Measurements from ENCODE around the gene UBTF.

The UBTF gene

GRCh38 chr17:44197980-44198720 is 21.3 kb downstream of the UBTF start:
- DNase-seq (ENCODE audit: low read depth in 2 of 2), result no peak

DNA sequence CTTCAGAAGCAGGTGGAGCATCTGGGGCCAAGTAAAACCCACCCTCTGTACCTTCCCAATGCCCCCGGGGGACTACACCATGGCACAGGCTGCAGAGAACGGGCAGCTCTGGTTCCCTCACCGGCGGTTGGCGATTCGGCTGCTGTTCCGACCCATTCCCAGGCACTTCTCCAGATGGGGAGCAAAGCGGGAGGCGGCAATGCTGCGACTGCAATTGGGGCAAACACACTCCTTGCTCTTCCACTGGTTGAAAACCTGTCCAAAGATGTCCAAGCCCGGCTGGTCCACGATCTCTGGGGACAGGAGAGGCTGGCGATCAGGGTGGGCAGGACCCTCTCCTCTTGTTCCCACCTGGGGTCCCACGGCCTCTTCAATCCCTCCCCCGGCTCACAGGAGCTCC is 22.4 kb downstream of the UBTF start:
- DNase-seq (ENCODE audit: low read depth in 2 of 2), result no peak

DNA sequence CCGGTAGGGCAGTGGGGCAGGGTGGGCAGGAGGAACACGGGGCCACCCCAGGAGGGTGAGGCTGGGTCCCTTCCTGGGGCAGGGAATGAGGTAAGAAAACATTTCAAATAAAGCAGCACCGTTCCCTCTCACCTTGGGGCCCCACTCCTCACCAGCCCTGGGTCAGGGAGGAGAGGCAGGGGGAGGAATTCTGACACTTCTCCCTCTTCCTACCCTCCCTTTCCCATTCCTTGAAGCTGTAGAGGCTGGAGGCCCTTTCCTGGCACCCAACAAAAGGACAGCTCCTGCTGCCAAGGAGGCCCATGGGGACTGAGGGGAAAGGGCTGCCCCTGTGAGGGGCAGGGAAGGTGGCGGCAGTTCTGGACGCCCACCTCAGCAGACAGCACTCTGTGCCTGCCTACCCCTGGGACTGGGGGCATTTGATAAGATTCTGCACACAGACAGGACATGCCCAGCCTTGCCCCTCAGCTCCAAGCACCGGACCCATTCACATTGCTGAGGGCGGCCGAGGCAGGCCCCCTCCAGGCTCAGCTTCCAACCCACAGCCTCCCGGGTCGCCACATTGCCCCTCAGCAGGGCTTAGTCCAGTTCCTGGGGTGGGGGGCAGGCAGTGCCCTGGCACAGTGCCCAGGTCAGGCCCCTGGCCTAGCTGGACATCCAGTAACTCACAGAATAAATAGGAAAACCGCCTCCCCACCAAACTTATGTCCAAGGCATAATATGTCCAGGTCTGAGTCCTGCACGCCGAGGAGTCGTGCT is 26.0 kb downstream of the UBTF start:
- no peak for DNase-seq (ENCODE audit: low read depth in 2 of 2)

GRCh38 chr17:44192750-44193149 is 26.7 kb downstream of the UBTF start:
- DNase-seq (ENCODE audit: low read depth in 2 of 2), result no peak

GRCh38 chr17:44191941-44192496 is 27.5 kb downstream of the UBTF start:
- DNase-seq (ENCODE audit: low read depth in 2 of 2), result no peak

DNA sequence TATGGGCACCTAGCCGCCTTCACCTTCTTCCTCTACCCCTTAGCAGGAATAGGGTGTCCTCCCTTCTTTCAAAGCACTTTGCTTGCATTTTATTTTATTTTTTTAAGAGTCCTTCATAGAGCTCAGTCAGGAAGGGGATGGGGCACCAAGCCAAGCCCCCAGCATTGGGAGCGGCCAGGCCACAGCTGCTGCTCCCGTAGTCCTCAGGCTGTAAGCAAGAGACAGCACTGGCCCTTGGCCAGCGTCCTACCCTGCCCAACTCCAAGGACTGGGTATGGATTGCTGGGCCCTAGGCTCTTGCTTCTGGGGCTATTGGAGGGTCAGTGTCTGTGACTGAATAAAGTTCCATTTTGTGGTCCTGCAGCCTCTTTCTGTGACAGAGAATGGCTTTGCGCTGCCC is 28.1 kb downstream of the UBTF start:
- DNase-seq (ENCODE audit: low read depth in 2 of 2), result no peak

- no peak for DNase-seq (ENCODE audit: low read depth in 2 of 2)
These were observed 29.0 kb downstream of the UBTF start for GRCh38 chr17:44190481-44190880.

GRCh38 chr17:44188576-44189403 is 30.7 kb downstream of the UBTF start:
- DNase-seq (ENCODE audit: low read depth in 2 of 2), result no peak

GRCh38 chr17:44187131-44187899 is 32.2 kb downstream of the UBTF start:
- no peak for DNase-seq (ENCODE audit: low read depth in 2 of 2)

- peak; percentile 99 for DNase-seq (ENCODE audit: low read depth in 2 of 2)
These were observed 33.0 kb downstream of the UBTF start, which contains the start of gene TMUB2 for GRCh38 chr17:44186307-44187130. TSS of gene TMUB2 (plus strand) at chr17:44186972. CDS start at chr17:44187709, 737 bp downstream.

- no peak for DNase-seq (ENCODE audit: low read depth in 2 of 2)
These were observed 35.2 kb downstream of the UBTF start for GRCh38 chr17:44184212-44184810.

DNA sequence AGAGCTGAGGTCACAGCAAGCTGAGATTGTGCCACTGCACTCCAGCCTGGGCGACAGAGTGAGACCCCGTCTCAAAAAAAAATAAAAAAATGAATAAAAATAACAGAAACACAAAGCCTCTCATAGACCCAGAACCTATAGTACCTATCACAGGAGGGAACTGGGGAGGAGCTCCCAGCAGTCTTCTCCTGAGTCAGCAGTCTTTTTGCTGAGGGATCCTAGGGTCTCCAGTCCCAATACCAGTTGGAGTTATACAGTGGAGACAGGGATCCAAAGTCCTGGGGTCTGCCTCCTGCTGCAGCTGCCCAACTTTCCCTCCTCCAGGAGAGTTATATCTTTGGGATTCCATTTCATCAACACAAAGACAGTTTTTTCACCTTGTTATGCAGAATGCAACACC is 36.5 kb downstream of the UBTF start:
- no peak for DNase-seq (ENCODE audit: low read depth in 2 of 2)

- no peak for DNase-seq (ENCODE audit: low read depth in 2 of 2)
These were observed 41.3 kb downstream of the UBTF start for GRCh38 chr17:44178133-44178532.

DNA sequence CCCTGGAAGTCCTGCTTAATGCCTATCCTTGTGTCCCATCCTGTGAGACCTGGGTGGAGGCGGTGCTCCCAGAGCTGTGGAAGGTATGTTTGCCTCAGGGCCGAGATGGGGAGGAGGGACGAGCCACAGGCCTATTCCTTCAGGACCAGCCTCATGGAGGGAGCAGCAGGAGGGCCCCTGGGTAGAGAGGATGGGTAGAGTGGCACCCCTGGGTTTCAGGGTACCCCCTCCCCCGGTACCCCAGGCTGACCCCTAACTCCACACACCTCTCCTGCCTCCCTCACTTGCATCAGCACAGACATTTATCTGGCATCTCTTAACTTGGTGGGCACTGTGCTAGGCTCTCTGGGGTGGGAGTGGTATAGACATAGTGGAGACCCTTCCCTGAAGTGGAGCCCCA is 41.8 kb downstream of the UBTF start:
- no peak for DNase-seq (ENCODE audit: low read depth in 2 of 2)

GRCh38 chr17:44176671-44177501 is 42.6 kb downstream of the UBTF start:
- DNase-seq (ENCODE audit: low read depth in 2 of 2), result no peak

- DNase-seq (ENCODE audit: low read depth in 2 of 2), result no peak
These were observed 43.2 kb downstream of the UBTF start for GRCh38 chr17:44176257-44176656.

DNA sequence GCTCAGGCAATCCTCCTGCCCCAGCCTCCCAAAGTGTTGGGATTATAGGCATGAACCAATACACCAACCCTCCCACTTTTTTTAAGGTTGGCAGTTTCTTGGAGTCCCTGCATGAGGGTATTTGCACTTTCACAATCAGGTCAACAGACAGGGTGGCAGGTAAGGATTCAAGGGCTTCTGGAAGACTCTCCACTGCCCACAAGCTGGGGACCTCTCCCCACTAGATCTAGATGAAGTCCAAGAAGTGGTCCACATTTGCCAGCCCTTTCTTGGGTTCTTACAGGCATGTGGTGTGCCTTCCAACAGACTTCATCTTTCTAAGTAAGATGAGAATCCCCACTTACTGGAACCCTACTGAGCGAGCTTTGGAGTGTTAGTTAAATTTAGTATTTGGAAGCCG is 45.0 kb downstream of the UBTF start:
- no peak for DNase-seq (ENCODE audit: low read depth in 2 of 2)

DNA sequence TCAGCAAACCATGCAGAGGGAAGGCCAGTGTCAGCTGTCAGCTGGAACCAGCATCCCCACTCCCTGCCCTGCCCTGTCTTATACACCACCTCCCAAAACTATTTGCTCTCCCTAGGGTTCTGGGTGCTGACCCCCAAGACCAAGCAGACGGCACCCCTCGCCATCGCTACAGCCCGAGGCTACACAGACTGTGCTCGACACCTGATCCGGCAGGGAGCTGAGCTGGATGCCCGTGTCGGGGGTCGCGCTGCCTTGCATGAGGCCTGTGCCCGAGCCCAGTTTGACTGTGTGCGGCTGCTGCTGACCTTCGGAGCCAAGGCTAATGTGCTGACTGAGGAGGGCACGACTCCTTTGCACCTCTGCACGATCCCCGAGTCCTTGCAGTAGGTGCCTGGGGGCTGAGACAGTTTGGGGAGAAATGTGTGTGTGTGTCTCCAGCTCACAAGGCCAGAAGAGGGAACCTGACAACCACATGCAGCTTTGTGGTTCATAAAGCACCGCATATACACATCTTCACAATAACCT is 47.5 kb downstream of the UBTF start:
- DNase-seq (ENCODE audit: low read depth in 2 of 2), result no peak
